K562 (cell line): ENCODE data around the gene EFCAB10. TPM values are rescaled to one million over a fixed set of nuclear protein-coding genes. Genes with fewer than 3 reads are reported as not detected.

Experiments used
- ATAC-seq: fragments of 200-7000 bp; cut with Tn5 transposase; 3 replicates; pipeline ENCODE4 v1.9.1; 2020; ENCODE audit warnings: moderate library complexity
- BruUV-seq: library from RNA; stranded (reverse); fragments of 400-500 nt; replicated peaks from 2 replicates; lab custom pipeline; 2021; lab: Mats Ljungman, UMichigan
- CTCF ChIA-PET: fragments of 300-600 bp; formaldehyde crosslinking; extraction: SDS; loops from one replicate; lab custom pipeline; 2021; ENCODE audit warnings: low intra/inter-chr PET ratio; lab: Yijun Ruan, JAX
- POLR2A ChIA-PET: fragments of 300-600, 350-650 bp; sonication (Branson Sonifier 250); formaldehyde crosslinking; extraction: SDS; loops from one replicate; lab custom pipeline; 2021; ENCODE audit warnings: antibody characterized with exemption, inconsistent platforms; lab: Yijun Ruan, JAX
- DNase-seq, 4 experiments: peaks; one replicate each; pipeline versions ENCODE4 v3.0.0 to v3.0.0-alpha.2; 2011 to 2018; ENCODE audit warnings: low spot score in 3 of 4, mixed read lengths in 3 of 4; ENCODE audit errors: extremely low read depth in 1 of 4
- FAIRE-seq: peaks from 2 replicates; lab custom pipeline; 2011; peaks lifted over from hg19 to GRCh38; lab: Jason Lieb, UNC
- H2AFZ ChIP-seq: 2 replicates; pipeline ENCODE4 v1.6.0; 2011; ENCODE audit warnings: low read depth, low read length, control low read depth, inconsistent platforms
- H3K27ac ChIP-seq: fragments of 200-600 bp; 3 replicates; pipeline ENCODE4 v1.8.0; 2011; ENCODE audit warnings: low read depth, mild to moderate bottlenecking, control low read depth, inconsistent platforms, low read length, moderate library complexity, mixed read lengths; ENCODE audit errors: extremely low read depth
- H3K27me3 ChIP-seq, 2 experiments: fragments of 300-600 bp in 1 of 2; 2 replicates in 1 of 2; 3 replicates in 1 of 2; pipeline versions ENCODE4 v1.6.0 to v1.8.0; 2011; ENCODE audit warnings: inconsistent platforms in 2 of 2, low read length in 2 of 2, mild to moderate bottlenecking in 1 of 2, mixed read lengths in 1 of 2, moderate library complexity in 1 of 2; ENCODE audit not compliant: control insufficient read depth in 2 of 2, insufficient read depth in 2 of 2
- H3K36me3 ChIP-seq: fragments of 300-600 bp; 3 replicates; pipeline ENCODE4 v1.8.0; 2011; ENCODE audit warnings: mild to moderate bottlenecking, low read length, inconsistent platforms; ENCODE audit not compliant: control insufficient read depth, insufficient read depth
- H3K4me1 ChIP-seq, 2 experiments: fragments of 200-600 bp in 1 of 2; replicated peaks in 1 of 2; 2 replicates in 1 of 2; 3 replicates in 1 of 2; pipeline versions ENCODE4 v1.5.1 to v1.8.0; 2011; ENCODE audit warnings: inconsistent platforms in 2 of 2, low read length in 2 of 2, mild to moderate bottlenecking in 1 of 2, mixed read lengths in 1 of 2, moderate library complexity in 1 of 2; ENCODE audit not compliant: control insufficient read depth in 2 of 2, insufficient read depth in 2 of 2
- H3K4me2 ChIP-seq: 2 replicates; pipeline ENCODE4 v1.6.1; 2011; ENCODE audit warnings: low read length, control low read depth, inconsistent platforms, mixed read lengths; ENCODE audit not compliant: insufficient read depth
- H3K4me3 ChIP-seq: fragments of 200-600 bp; sonication (generic), shearing (Covaris generic); 2 replicates; pipeline ENCODE4 v1.5.1; 2016; ENCODE audit warnings: control low read depth, inconsistent platforms
- H3K79me2 ChIP-seq: fragments of 200-600 bp; 3 replicates; pipeline ENCODE4 v1.8.0; 2011; ENCODE audit warnings: low read length, inconsistent platforms; ENCODE audit not compliant: control insufficient read depth, insufficient read depth
- H3K9ac ChIP-seq, 2 experiments: 2 replicates each; pipeline versions ENCODE4 v1.6.0 to v1.6.1; 2011; ENCODE audit warnings: low read depth in 2 of 2, low read length in 2 of 2, control low read depth in 1 of 2, inconsistent platforms in 1 of 2, mild to moderate bottlenecking in 1 of 2, mixed read lengths in 1 of 2; ENCODE audit not compliant: insufficient read depth in 1 of 2
- H3K9me1 ChIP-seq: one replicate; pipeline ENCODE4 v1.6.0; 2011; ENCODE audit warnings: inconsistent platforms, mild to moderate bottlenecking, low read length, moderate library complexity; ENCODE audit not compliant: control insufficient read depth, insufficient read depth
- H3K9me3 ChIP-seq: replicated peaks from 2 replicates; pipeline ENCODE4 v1.5.1; 2011; ENCODE audit warnings: low read depth, low read length, inconsistent platforms; ENCODE audit not compliant: control insufficient read depth, insufficient read depth
- H4K20me1 ChIP-seq: replicated peaks from 2 replicates; pipeline ENCODE4 v1.6.1; 2011; ENCODE audit warnings: low read length, inconsistent platforms, mixed read lengths; ENCODE audit not compliant: control insufficient read depth, insufficient read depth
- ARID1B ChIP-seq: fragments of 450-650 bp; IDR thresholded peaks from 2 replicates; pipeline ENCODE4 v1.6.1; 2016; ENCODE audit warnings: antibody characterized with exemption, mild to moderate bottlenecking, inconsistent platforms
- CBFA2T3 ChIP-seq: fragments of 450-650 bp; IDR thresholded peaks from 2 replicates; pipeline ENCODE4 v1.6.1; 2017
- CBFB ChIP-seq: sonication (generic); formaldehyde crosslinking; IDR thresholded peaks from 2 replicates; pipeline ENCODE4 v1.4.0; 2020; ENCODE audit warnings: mild to moderate bottlenecking, missing genetic modification reagents
- CHD1 ChIP-seq: fragments of 200-600 bp; sonication (generic); IDR thresholded peaks from one replicate; pipeline ENCODE4 v1.6.1; 2012; ENCODE audit warnings: mild to moderate bottlenecking, moderate library complexity, low read length, inconsistent platforms
- DNMT1 ChIP-seq: fragments of 450-650 bp; IDR thresholded peaks from 2 replicates; pipeline ENCODE4 v1.6.1; 2016; ENCODE audit warnings: antibody characterized with exemption, mild to moderate bottlenecking
- FOSL1 ChIP-seq: fragments of 200-800 bp; sonication (Bioruptor generic); conservative IDR thresholded peaks from 2 replicates; pipeline ENCODE4 v1.6.1; 2016; ENCODE audit warnings: missing genetic modification characterization, missing compliant biosample characterization
- KAT8 ChIP-seq: fragments of 450-650 bp; IDR thresholded peaks from 2 replicates; pipeline ENCODE4 v1.6.1; 2016; ENCODE audit warnings: low read depth, mild to moderate bottlenecking
- MAFK ChIP-seq: IDR thresholded peaks from 2 replicates; pipeline ENCODE4 v1.6.1; 2011; ENCODE audit warnings: low read length, improper control_type of control experiment
- MBD1 ChIP-seq: fragments of 250-450 bp; sonication (Bioruptor Pico); IDR thresholded peaks from 2 replicates; pipeline ENCODE4 v1.8.0; 2022; ENCODE audit warnings: inconsistent platforms
- MCM2 ChIP-seq: fragments of 450-650 bp; IDR thresholded peaks from 2 replicates; pipeline ENCODE4 v1.6.1; 2017; ENCODE audit warnings: low read depth, mild to moderate bottlenecking
- PYGO2 ChIP-seq: fragments of 450-650 bp; IDR thresholded peaks from 2 replicates; pipeline ENCODE4 v1.6.1; 2016; ENCODE audit warnings: mild to moderate bottlenecking, missing genetic modification characterization, moderate library complexity, missing compliant biosample characterization
- SNRNP70 ChIP-seq: fragments of 200-400 bp; formaldehyde crosslinking; optimal IDR thresholded peaks from 2 replicates; pipeline ENCODE3; 2017; ENCODE audit warnings: low read depth, low read length
- SREBF2 ChIP-seq: sonication (generic); formaldehyde crosslinking; IDR thresholded peaks from 2 replicates; pipeline ENCODE4 v1.4.0; 2020; ENCODE audit warnings: mild to moderate bottlenecking, missing genetic modification reagents
- TCF15 ChIP-seq: fragments of 250-450 bp; sonication (Bioruptor Pico); IDR thresholded peaks from 2 replicates; pipeline ENCODE4 v1.8.0; 2022; ENCODE audit warnings: moderate library complexity, mild to moderate bottlenecking, inconsistent platforms
- ZNF165 ChIP-seq: fragments of 250-450 bp; sonication (Bioruptor Pico); IDR thresholded peaks from 2 replicates; pipeline ENCODE4 v1.4.0; 2020; ENCODE audit warnings: borderline replicate concordance
- WGBS: fragments of 100-300 bp; shearing (Covaris generic); methylation state at CpG from one replicate; pipeline ENCODE4 v1.1.6; 2016; ENCODE audit warnings: low coverage, mixed read lengths; ENCODE audit not compliant: insufficient coverage; ENCODE audit errors: missing lambda C conversion rate; 5-methylcytosine and 5-hydroxymethylcytosine counted together
- in situ Hi-C: fragments of 300-500 bp; cut with MboI; formaldehyde crosslinking; loops from 4 replicates; pipeline ENCODE4 v1.15.0; 2018; ENCODE audit warnings: inconsistent platforms, mixed read lengths
- intact Hi-C: fragments of 100-400 bp; cut with micrococcal nuclease; formaldehyde crosslinking; loops from 2 replicates; pipeline ENCODE4 v1.14.2; 2022
- polyA plus RNA-seq, 8 experiments: library from polyadenylated mRNA; depleted of rRNA in 4 of 8; stranded (reverse) in 5 of 8; unstranded in 3 of 8; fragments of >200 nt; fragmentation: Nextera tagmentation in 2 of 8; fragmentation: Illumina TruSeq in 1 of 8; extraction: Ambion mirVana in 2 of 8; extraction: Trizol in 1 of 8; gene quantifications; 2 replicates each; pipeline versions ENCODE4 v1.2.1 to v1.2.3, GENCODE V29; 2011 to 2014; ENCODE audit warnings: inconsistent platforms in 1 of 8, missing spikeins in 1 of 8
- total RNA-seq, 7 experiments: library from RNA; depleted of rRNA in 6 of 7; stranded (reverse); fragments of >200 nt in 6 of 7; fragmentation: Illumina TruSeq in 2 of 7; extraction: Trizol in 2 of 7; gene quantifications; 2 replicates each; pipeline versions ENCODE4 v1.2.1 to v1.2.3, GENCODE V29; 2011 to 2021; ENCODE audit warnings: low replicate concordance in 1 of 7
- TF ChIP-seq, protein P1 (sequence below): fragments of 450-650 bp; IDR thresholded peaks from 2 replicates; pipeline ENCODE4 v1.6.1; 2018; ENCODE audit not compliant: partially characterized antibody
- TF ChIP-seq, protein P2 (sequence below): fragments of 150-350 bp; conservative IDR thresholded peaks from 2 replicates; pipeline ENCODE4 v1.6.1; 2014; ENCODE audit warnings: low read length

EFCAB10 gene
- total and polyA plus RNA-seq, 9 of the 15 experiments (the other 6 are each of a cell fraction or from before 2014, with no cell fraction given), result 5.0 to 21.4 (median 16.8) TPM

DNA sequence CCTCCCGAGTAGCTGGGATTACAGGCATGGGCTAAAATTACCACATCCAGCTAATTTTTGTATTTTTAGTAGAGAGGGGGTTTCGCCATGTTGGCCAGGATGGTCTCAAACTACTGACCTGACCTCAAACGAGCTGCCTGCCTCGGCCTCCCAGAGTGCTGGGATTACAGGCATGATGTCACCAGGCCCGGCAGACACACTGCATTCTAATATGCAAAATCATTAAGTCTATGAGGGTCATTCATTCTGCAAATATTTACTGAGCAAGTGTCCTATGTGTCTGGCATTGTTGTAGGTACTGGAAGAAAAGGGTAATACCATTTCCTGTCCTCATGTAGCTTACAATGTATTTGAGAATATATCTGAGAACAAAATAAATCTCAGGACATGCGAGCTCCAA is 61.9 kb downstream of the EFCAB10 start:
- WGBS, result 95% methylated on average over 6 of the region's 6 CpGs
- H3K9me3 ChIP-seq, result no peaks in the 10 kb centered on the region
- ATAC-seq (no peak), FAIRE-seq (no peak), DNase-seq (no peak)
- no peak overlapping the region for H2AFZ ChIP-seq
- H3K27me3 ChIP-seq, result no peaks in the 10 kb centered on the region
- intact Hi-C loops (no loop called here), in situ Hi-C loops (no loop called here)
- CTCF ChIA-PET, result no interaction called here
- no peak overlapping the region for H3K4me3 ChIP-seq
- POLR2A ChIA-PET, result interaction anchor here (0.6 to 2.3 kb wide), 6 partner anchors 9 to 97 kb away, joined by 3 to 16 read pairs (median 4); partner anchors contain the start of gene RINT1
- no peak for TF ChIP-seq MBD1 (CRISPR knock-in tag)
- TF ChIP-seq, protein P1, sequence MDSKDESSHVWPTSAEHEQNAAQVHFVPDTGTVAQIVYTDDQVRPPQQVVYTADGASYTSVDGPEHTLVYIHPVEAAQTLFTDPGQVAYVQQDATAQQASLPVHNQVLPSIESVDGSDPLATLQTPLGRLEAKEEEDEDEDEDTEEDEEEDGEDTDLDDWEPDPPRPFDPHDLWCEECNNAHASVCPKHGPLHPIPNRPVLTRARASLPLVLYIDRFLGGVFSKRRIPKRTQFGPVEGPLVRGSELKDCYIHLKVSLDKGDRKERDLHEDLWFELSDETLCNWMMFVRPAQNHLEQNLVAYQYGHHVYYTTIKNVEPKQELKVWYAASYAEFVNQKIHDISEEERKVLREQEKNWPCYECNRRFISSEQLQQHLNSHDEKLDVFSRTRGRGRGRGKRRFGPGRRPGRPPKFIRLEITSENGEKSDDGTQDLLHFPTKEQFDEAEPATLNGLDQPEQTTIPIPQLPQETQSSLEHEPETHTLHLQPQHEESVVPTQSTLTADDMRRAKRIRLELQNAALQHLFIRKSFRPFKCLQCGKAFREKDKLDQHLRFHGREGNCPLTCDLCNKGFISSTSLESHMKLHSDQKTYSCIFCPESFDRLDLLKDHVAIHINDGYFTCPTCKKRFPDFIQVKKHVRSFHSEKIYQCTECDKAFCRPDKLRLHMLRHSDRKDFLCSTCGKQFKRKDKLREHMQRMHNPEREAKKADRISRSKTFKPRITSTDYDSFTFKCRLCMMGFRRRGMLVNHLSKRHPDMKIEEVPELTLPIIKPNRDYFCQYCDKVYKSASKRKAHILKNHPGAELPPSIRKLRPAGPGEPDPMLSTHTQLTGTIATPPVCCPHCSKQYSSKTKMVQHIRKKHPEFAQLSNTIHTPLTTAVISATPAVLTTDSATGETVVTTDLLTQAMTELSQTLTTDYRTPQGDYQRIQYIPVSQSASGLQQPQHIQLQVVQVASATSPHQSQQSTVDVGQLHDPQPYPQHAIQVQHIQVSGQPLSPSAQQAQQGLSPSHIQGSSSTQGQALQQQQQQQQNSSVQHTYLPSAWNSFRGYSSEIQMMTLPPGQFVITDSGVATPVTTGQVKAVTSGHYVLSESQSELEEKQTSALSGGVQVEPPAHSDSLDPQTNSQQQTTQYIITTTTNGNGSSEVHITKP, result no peak
- no peak for TF ChIP-seq CHD1
- no peak for TF ChIP-seq SNRNP70
- no peak for TF ChIP-seq CBFB
- TF ChIP-seq SREBF2, result no peak
- TF ChIP-seq, protein P2, sequence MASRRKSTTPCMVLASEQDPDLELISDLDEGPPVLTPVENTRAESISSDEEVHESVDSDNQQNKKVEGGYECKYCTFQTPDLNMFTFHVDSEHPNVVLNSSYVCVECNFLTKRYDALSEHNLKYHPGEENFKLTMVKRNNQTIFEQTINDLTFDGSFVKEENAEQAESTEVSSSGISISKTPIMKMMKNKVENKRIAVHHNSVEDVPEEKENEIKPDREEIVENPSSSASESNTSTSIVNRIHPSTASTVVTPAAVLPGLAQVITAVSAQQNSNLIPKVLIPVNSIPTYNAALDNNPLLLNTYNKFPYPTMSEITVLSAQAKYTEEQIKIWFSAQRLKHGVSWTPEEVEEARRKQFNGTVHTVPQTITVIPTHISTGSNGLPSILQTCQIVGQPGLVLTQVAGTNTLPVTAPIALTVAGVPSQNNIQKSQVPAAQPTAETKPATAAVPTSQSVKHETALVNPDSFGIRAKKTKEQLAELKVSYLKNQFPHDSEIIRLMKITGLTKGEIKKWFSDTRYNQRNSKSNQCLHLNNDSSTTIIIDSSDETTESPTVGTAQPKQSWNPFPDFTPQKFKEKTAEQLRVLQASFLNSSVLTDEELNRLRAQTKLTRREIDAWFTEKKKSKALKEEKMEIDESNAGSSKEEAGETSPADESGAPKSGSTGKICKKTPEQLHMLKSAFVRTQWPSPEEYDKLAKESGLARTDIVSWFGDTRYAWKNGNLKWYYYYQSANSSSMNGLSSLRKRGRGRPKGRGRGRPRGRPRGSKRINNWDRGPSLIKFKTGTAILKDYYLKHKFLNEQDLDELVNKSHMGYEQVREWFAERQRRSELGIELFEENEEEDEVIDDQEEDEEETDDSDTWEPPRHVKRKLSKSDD, result no peak
- no peak for TF ChIP-seq DNMT1
- TF ChIP-seq TCF15, result no peak
- TF ChIP-seq CBFA2T3, result no peak
- TF ChIP-seq ARID1B, result no peak
- TF ChIP-seq PYGO2 (tag), result no peak
- no peak for TF ChIP-seq MAFK
- no peak for TF ChIP-seq MCM2
- TF ChIP-seq ZNF165 (CRISPR knock-in tag), result no peak
- no peak for TF ChIP-seq KAT8
- TF ChIP-seq FOSL1 (tag), result no peak
- H3K79me2 ChIP-seq, result peaks cover 73% of the 10 kb centered on the region
- no peak overlapping the region for H3K4me2 ChIP-seq
- H3K9me1 ChIP-seq, result no peaks in the 10 kb centered on the region
- peaks cover 44% of the 10 kb centered on the region for H3K36me3 ChIP-seq
- H3K4me1 ChIP-seq, result peaks cover 17 to 33% of the 10 kb centered on the region in 2 experiments; a peak in 3 of 5 replicates
- no peak overlapping the region for H3K27ac ChIP-seq
- BruUV-seq, result no TSS peak
- no peaks in the 10 kb centered on the region for H4K20me1 ChIP-seq
- H3K9ac ChIP-seq, result no peak overlapping the region
